HG03571 (cell line): Measurements from ENCODE around the gene GUCY1A1.
A peak's percentile ranks its signal among the peaks of the same experiment; 100 is the strongest.

Source experiments
- ATAC-seq: cut with Tn5 transposase; IDR thresholded peaks from one replicate; pipeline ENCODE4 v1.9.1; 2021; ENCODE audit not compliant: unreplicated experiment

GUCY1A1 gene

GRCh38 chr4:155724731-155725130 is 58.1 kb downstream of the GUCY1A1 start:
- no peak for ATAC-seq

- no peak for ATAC-seq
Observed at GRCh38 chr4:155734065-155734464, 67.4 kb downstream of the GUCY1A1 start.

GRCh38 chr4:155734951-155735350 is 68.3 kb downstream of the GUCY1A1 start:
- ATAC-seq = no peak

- ATAC-seq = no peak
Observed at GRCh38 chr4:155735496-155735895, 68.8 kb downstream of the GUCY1A1 start.

GRCh38 chr4:155738548-155738947 is 71.9 kb downstream of the GUCY1A1 start:
- no peak for ATAC-seq

- ATAC-seq = no peak
Observed at GRCh38 chr4:155741546-155741945, 74.9 kb downstream of the GUCY1A1 start.

GRCh38 chr4:155742310-155743015 is 75.8 kb downstream of the GUCY1A1 start:
- no peak for ATAC-seq

- ATAC-seq = no peak
Observed at GRCh38 chr4:155745984-155746383, 79.3 kb downstream of the GUCY1A1 start.

GRCh38 chr4:155748039-155748438 is 81.4 kb downstream of the GUCY1A1 start:
- ATAC-seq = no peak

- ATAC-seq = no peak
Observed at GRCh38 chr4:155749041-155749440, 82.4 kb downstream of the GUCY1A1 start.

- no peak for ATAC-seq
Observed at GRCh38 chr4:155751569-155751968, 84.9 kb downstream of the GUCY1A1 start.

- no peak for ATAC-seq
Observed at GRCh38 chr4:155757745-155758265, 91.2 kb downstream of the GUCY1A1 start.

- ATAC-seq = peak; percentile 97
Observed at GRCh38 chr4:155758481-155759371, 92.1 kb downstream of the GUCY1A1 start, which contains the start of gene GUCY1B1. TSS of gene GUCY1B1 (plus strand) at chr4:155759021. CDS start at chr4:155759141, 120 bp downstream.

GRCh38 chr4:155759372-155760252 is 93.0 kb downstream of the GUCY1A1 start:
- peak; percentile 31 for ATAC-seq

GRCh38 chr4:155761047-155761446 is 94.4 kb downstream of the GUCY1A1 start:
- no peak for ATAC-seq

- no peak for ATAC-seq
Observed at GRCh38 chr4:155761916-155762315, 95.3 kb downstream of the GUCY1A1 start.

- no peak for ATAC-seq
Observed at GRCh38 chr4:155762334-155762733, 95.7 kb downstream of the GUCY1A1 start.

- no peak for ATAC-seq
Observed at GRCh38 chr4:155763551-155763950, 96.9 kb downstream of the GUCY1A1 start.

GRCh38 chr4:155765149-155765548 is 98.5 kb downstream of the GUCY1A1 start:
- ATAC-seq = no peak

- ATAC-seq = no peak
Observed at GRCh38 chr4:155766622-155767021, 100.0 kb downstream of the GUCY1A1 start.

- ATAC-seq = no peak
Observed at GRCh38 chr4:155768370-155768769, 101.7 kb downstream of the GUCY1A1 start.
